Measurements from ENCODE around the gene EMC10.

Gene EMC10

GRCh38 chr19:50444059-50444458 lies 32.2 kb upstream of the EMC10 start:
- Histone ChIP-seq H3K4me1 (ENCODE audit: control insufficient read depth, low read length) (no peaks in the 10 kb centered on the region), H3F3A (ENCODE audit: control insufficient read depth, insufficient read depth) (no peaks in the 10 kb centered on the region), H3K9me2 (replicated peaks; ENCODE audit: control insufficient read depth, low read length) (no peaks in the 10 kb centered on the region), H3K79me2 (ENCODE audit: control insufficient read depth, low read length) (no peaks in the 10 kb centered on the region), H3K27ac (ENCODE audit: low read depth, low read length) (no peak overlapping the region), H3K27me3 (ENCODE audit: control insufficient read depth, low read length) (no peaks in the 10 kb centered on the region), H3K4me2 (ENCODE audit: low read length) (no peak overlapping the region), H3K4me3 (ENCODE audit: low read length) (no peak overlapping the region), H3K9me3 (ENCODE audit: control insufficient read depth, insufficient read depth, low read length) (no peaks in the 10 kb centered on the region), H3K36me3 (ENCODE audit: control insufficient read depth, low read length) (peaks cover 34% of the 10 kb centered on the region), H4K20me1 (ENCODE audit: control insufficient read depth, insufficient read depth, low read depth, low read length) (no peaks in the 10 kb centered on the region)
- TF ChIP-seq CTCF (IDR thresholded peaks at IDR 0.05; ENCODE audit: low read depth, low read length, poor library complexity, severe bottlenecking) (no peak), EZH2phosphoT487 (IDR thresholded peaks at IDR 0.05; ENCODE audit: borderline replicate concordance, low read length) (no peak)

GRCh38 chr19:50447053-50447452 lies 29.3 kb upstream of the EMC10 start:
- H3K79me2 ChIP-seq (ENCODE audit: control insufficient read depth, low read length) = no peaks in the 10 kb centered on the region
- no peak overlapping the region for H3K27ac ChIP-seq (ENCODE audit: low read depth, low read length)
- no peaks in the 10 kb centered on the region for H3K9me2 ChIP-seq (replicated peaks; ENCODE audit: control insufficient read depth, low read length)
- no peaks in the 10 kb centered on the region for H3K4me1 ChIP-seq (ENCODE audit: control insufficient read depth, low read length)
- TF ChIP-seq EZH2phosphoT487 (IDR thresholded peaks at IDR 0.05; ENCODE audit: borderline replicate concordance, low read length) (no peak), CTCF (IDR thresholded peaks at IDR 0.05; ENCODE audit: low read depth, low read length, poor library complexity, severe bottlenecking) (no peak)
- no peaks in the 10 kb centered on the region for H4K20me1 ChIP-seq (ENCODE audit: control insufficient read depth, insufficient read depth, low read depth, low read length)
- H3K9me3 ChIP-seq (ENCODE audit: control insufficient read depth, insufficient read depth, low read length) = no peaks in the 10 kb centered on the region
- no peaks in the 10 kb centered on the region for H3F3A ChIP-seq (ENCODE audit: control insufficient read depth, insufficient read depth)
- peaks cover 47% of the 10 kb centered on the region for H3K36me3 ChIP-seq (ENCODE audit: control insufficient read depth, low read length)
- no peak overlapping the region for H3K4me3 ChIP-seq (ENCODE audit: low read length)
- no peaks in the 10 kb centered on the region for H3K27me3 ChIP-seq (ENCODE audit: control insufficient read depth, low read length)
- H3K4me2 ChIP-seq (ENCODE audit: low read length) = no peak overlapping the region

GRCh38 chr19:50447750-50448149 lies 28.6 kb upstream of the EMC10 start:
- no peaks in the 10 kb centered on the region for H3K27me3 ChIP-seq (ENCODE audit: control insufficient read depth, low read length)
- H3K4me1 ChIP-seq (ENCODE audit: control insufficient read depth, low read length) = no peaks in the 10 kb centered on the region
- H3K36me3 ChIP-seq (ENCODE audit: control insufficient read depth, low read length) = peaks cover 48% of the 10 kb centered on the region
- H3F3A ChIP-seq (ENCODE audit: control insufficient read depth, insufficient read depth) = no peaks in the 10 kb centered on the region
- H3K27ac ChIP-seq (ENCODE audit: low read depth, low read length) = no peak overlapping the region
- H3K79me2 ChIP-seq (ENCODE audit: control insufficient read depth, low read length) = no peaks in the 10 kb centered on the region
- no peak overlapping the region for H3K4me2 ChIP-seq (ENCODE audit: low read length)
- TF ChIP-seq EZH2phosphoT487 (IDR thresholded peaks at IDR 0.05; ENCODE audit: borderline replicate concordance, low read length) = no peak
- no peak for TF ChIP-seq CTCF (IDR thresholded peaks at IDR 0.05; ENCODE audit: low read depth, low read length, poor library complexity, severe bottlenecking)
- no peaks in the 10 kb centered on the region for H3K9me2 ChIP-seq (replicated peaks; ENCODE audit: control insufficient read depth, low read length)
- no peaks in the 10 kb centered on the region for H4K20me1 ChIP-seq (ENCODE audit: control insufficient read depth, insufficient read depth, low read depth, low read length)
- no peaks in the 10 kb centered on the region for H3K9me3 ChIP-seq (ENCODE audit: control insufficient read depth, insufficient read depth, low read length)
- H3K4me3 ChIP-seq (ENCODE audit: low read length) = no peak overlapping the region
